HepG2 (cell line): ENCODE data around the gene CD58. TPM values are rescaled to one million over a fixed set of nuclear protein-coding genes. Genes with fewer than 3 reads are reported as not detected.

Experiments
- EED ChIP-seq: sonication (generic); formaldehyde crosslinking; IDR thresholded peaks from 2 replicates; pipeline ENCODE4 v1.5.0; 2020; ENCODE audit warnings: mild to moderate bottlenecking, missing genetic modification reagents
- EP300 ChIP-seq, 3 experiments: sonication (generic) in 1 of 3; formaldehyde crosslinking in 1 of 3; IDR thresholded peaks; 2 replicates each; pipeline versions ENCODE4 v1.5.1 to v1.6.1; 2011 to 2020; ENCODE audit warnings: low read depth in 2 of 3, low read length in 2 of 3, borderline replicate concordance in 1 of 3, improper control_type of control experiment in 1 of 3, mild to moderate bottlenecking in 1 of 3, missing genetic modification reagents in 1 of 3, moderate library complexity in 1 of 3
- KDM5A ChIP-seq: fragments of 200-600 bp; sonication (generic); IDR thresholded peaks from 2 replicates; pipeline ENCODE4 v1.7.0; 2018; ENCODE audit warnings: antibody characterized with exemption, mild to moderate bottlenecking, low read length, borderline replicate concordance
- KLF12 ChIP-seq: sonication (generic); formaldehyde crosslinking; IDR thresholded peaks from 2 replicates; pipeline ENCODE4 v1.4.0; 2020; ENCODE audit warnings: missing genetic modification reagents, borderline replicate concordance
- MBNL3 ChIP-seq: fragments of 250-450 bp; sonication (Bioruptor Pico); conservative IDR thresholded peaks from 2 replicates; pipeline ENCODE4 v1.8.0; 2022; ENCODE audit warnings: mild to moderate bottlenecking, inconsistent platforms
- POLR2A ChIP-seq, 2 experiments: IDR thresholded peaks; 2 replicates each; pipeline ENCODE4 v1.6.1; 2011; ENCODE audit warnings: low read depth in 2 of 2, low read length in 2 of 2, mild to moderate bottlenecking in 1 of 2, moderate library complexity in 1 of 2; ENCODE audit not compliant: insufficient read depth in 1 of 2
- SMAD3 ChIP-seq: sonication (generic); formaldehyde crosslinking; IDR thresholded peaks from 2 replicates; pipeline ENCODE4 v1.4.0; 2020; ENCODE audit warnings: missing genetic modification reagents
- SMYD3 ChIP-seq: sonication (generic); formaldehyde crosslinking; IDR thresholded peaks from 2 replicates; pipeline ENCODE4 v1.8.1; 2023; ENCODE audit warnings: mild to moderate bottlenecking, missing genetic modification reagents
- SNAI1 ChIP-seq: sonication (generic); formaldehyde crosslinking; IDR thresholded peaks from 2 replicates; pipeline ENCODE4 v1.5.0; 2020; ENCODE audit warnings: mild to moderate bottlenecking, missing genetic modification reagents, borderline replicate concordance
- TP53 ChIP-seq: sonication (generic); formaldehyde crosslinking; conservative IDR thresholded peaks from 2 replicates; pipeline ENCODE4 v1.4.0; 2020; ENCODE audit warnings: missing genetic modification reagents
- ZC3H13 ChIP-seq: sonication (generic); formaldehyde crosslinking; IDR thresholded peaks from 2 replicates; pipeline ENCODE4 v1.8.1; 2023; ENCODE audit warnings: mild to moderate bottlenecking, missing genetic modification reagents, moderate library complexity
- ZEB1 ChIP-seq: IDR thresholded peaks from 2 replicates; pipeline ENCODE4 v1.6.1; 2012; ENCODE audit warnings: mild to moderate bottlenecking, low read depth, inconsistent platforms; ENCODE audit not compliant: insufficient replicate concordance
- ZKSCAN5 ChIP-seq: sonication (generic); formaldehyde crosslinking; IDR thresholded peaks from 2 replicates; pipeline ENCODE4 v1.5.1; 2020; ENCODE audit warnings: mild to moderate bottlenecking, missing genetic modification reagents
- ZNF20 ChIP-seq: sonication (generic); formaldehyde crosslinking; IDR thresholded peaks from 2 replicates; pipeline ENCODE4 v1.4.0; 2020; ENCODE audit warnings: mild to moderate bottlenecking, moderate library complexity, missing genetic modification reagents
- ZNF496 ChIP-seq: sonication (generic); formaldehyde crosslinking; IDR thresholded peaks from 2 replicates; pipeline ENCODE4 v1.8.1; 2023; ENCODE audit warnings: mild to moderate bottlenecking, moderate library complexity, missing genetic modification reagents; ENCODE audit not compliant: insufficient replicate concordance
- ZNF703 ChIP-seq: sonication (generic); formaldehyde crosslinking; IDR thresholded peaks from 2 replicates; pipeline ENCODE4 v1.5.1; 2020; ENCODE audit warnings: missing genetic modification reagents, mild to moderate bottlenecking, moderate library complexity, borderline replicate concordance
- polyA plus RNA-seq, 8 experiments: library from polyadenylated mRNA; depleted of rRNA in 3 of 8; stranded (reverse) in 7 of 8; unstranded in 1 of 8; fragments of >200 nt; fragmentation: Illumina TruSeq in 4 of 8; extraction: Trizol in 4 of 8; gene quantifications; 2 replicates each; pipeline versions ENCODE4 v1.2.1 to v1.2.3, GENCODE V29; 2011 to 2016; ENCODE audit warnings: low read depth in 4 of 8, missing spikeins in 1 of 8, mixed read lengths in 1 of 8; ENCODE audit not compliant: insufficient read depth in 1 of 8
- total RNA-seq, 5 experiments: library from RNA; depleted of rRNA; stranded (reverse); fragments of >200 nt; fragmentation: Illumina TruSeq; extraction: Trizol; gene quantifications; 2 replicates each; pipeline ENCODE4 v1.2.3, GENCODE V29; 2016; ENCODE audit warnings: low read depth in 1 of 5
- TF ChIP-seq, protein P1 (sequence below): sonication (generic); formaldehyde crosslinking; IDR thresholded peaks from 2 replicates; pipeline ENCODE4 v1.8.0; 2022; ENCODE audit warnings: mild to moderate bottlenecking, missing genetic modification reagents, moderate library complexity
- TF ChIP-seq, protein P2 (sequence below): sonication (generic); formaldehyde crosslinking; IDR thresholded peaks from 2 replicates; pipeline ENCODE4 v1.9.0; 2021; ENCODE audit warnings: missing genetic modification reagents, borderline replicate concordance
- TF ChIP-seq, protein P3 (sequence below): sonication (generic); formaldehyde crosslinking; IDR thresholded peaks from 2 replicates; pipeline ENCODE4 v1.4.0; 2020; ENCODE audit warnings: missing genetic modification reagents; ENCODE audit errors: not compliant biosample characterization
- TF ChIP-seq, protein P4 (sequence below): fragments of 450-650 bp; IDR thresholded peaks from 2 replicates; pipeline ENCODE4 v1.6.1; 2017; ENCODE audit warnings: mild to moderate bottlenecking

CD58 gene
- total and polyA plus RNA-seq, 2 of the 13 experiments (the other 11 are each of a cell fraction or from before 2014, with no cell fraction given) = 9.4 to 13.5 TPM

DNA sequence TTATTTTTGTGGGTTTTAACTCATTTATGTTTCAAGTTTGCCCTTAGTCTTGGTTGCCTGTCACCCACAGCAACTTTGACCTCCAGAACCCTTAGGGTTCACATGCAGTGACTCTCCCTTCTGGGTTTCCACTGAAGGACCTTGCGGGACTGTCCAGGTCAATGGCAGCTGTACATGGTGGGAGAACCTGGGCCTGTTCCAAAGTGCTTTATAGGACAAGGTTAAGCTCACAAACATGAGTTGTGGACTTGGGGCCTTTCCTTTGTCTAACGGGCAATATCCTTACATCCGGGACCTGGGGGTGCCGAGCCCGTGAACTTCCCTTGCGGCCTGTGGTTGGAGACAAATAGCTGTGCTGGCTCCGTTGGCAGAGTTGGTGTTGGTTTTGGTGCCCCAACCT is 77.8 kb downstream of the CD58 start (continued):
- TF ChIP-seq, protein P1, sequence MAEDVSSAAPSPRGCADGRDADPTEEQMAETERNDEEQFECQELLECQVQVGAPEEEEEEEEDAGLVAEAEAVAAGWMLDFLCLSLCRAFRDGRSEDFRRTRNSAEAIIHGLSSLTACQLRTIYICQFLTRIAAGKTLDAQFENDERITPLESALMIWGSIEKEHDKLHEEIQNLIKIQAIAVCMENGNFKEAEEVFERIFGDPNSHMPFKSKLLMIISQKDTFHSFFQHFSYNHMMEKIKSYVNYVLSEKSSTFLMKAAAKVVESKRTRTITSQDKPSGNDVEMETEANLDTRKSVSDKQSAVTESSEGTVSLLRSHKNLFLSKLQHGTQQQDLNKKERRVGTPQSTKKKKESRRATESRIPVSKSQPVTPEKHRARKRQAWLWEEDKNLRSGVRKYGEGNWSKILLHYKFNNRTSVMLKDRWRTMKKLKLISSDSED (CRISPR knock-in tag) = no peak
- no peak for TF ChIP-seq MBNL3 (CRISPR knock-in tag)
- no peak for TF ChIP-seq ZNF20 (CRISPR knock-in tag)
- TF ChIP-seq POLR2A (IDR thresholded peaks at IDR 0.05; ENCODE audit: insufficient read depth in 1 of 2, low read depth in 2 of 2, low read length in 2 of 2) = no peak
- TF ChIP-seq KLF12 (CRISPR knock-in tag) = no peak
- TF ChIP-seq, protein P2, sequence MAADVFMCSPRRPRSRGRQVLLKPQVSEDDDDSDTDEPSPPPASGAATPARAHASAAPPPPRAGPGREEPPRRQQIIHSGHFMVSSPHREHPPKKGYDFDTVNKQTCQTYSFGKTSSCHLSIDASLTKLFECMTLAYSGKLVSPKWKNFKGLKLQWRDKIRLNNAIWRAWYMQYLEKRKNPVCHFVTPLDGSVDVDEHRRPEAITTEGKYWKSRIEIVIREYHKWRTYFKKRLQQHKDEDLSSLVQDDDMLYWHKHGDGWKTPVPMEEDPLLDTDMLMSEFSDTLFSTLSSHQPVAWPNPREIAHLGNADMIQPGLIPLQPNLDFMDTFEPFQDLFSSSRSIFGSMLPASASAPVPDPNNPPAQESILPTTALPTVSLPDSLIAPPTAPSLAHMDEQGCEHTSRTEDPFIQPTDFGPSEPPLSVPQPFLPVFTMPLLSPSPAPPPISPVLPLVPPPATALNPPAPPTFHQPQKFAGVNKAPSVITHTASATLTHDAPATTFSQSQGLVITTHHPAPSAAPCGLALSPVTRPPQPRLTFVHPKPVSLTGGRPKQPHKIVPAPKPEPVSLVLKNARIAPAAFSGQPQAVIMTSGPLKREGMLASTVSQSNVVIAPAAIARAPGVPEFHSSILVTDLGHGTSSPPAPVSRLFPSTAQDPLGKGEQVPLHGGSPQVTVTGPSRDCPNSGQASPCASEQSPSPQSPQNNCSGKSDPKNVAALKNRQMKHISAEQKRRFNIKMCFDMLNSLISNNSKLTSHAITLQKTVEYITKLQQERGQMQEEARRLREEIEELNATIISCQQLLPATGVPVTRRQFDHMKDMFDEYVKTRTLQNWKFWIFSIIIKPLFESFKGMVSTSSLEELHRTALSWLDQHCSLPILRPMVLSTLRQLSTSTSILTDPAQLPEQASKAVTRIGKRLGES (CRISPR knock-in tag) = no peak
- no peak for TF ChIP-seq SMAD3 (CRISPR knock-in tag)
- TF ChIP-seq ZKSCAN5 (CRISPR knock-in tag) = no peak
- TF ChIP-seq TP53 (CRISPR knock-in tag) = no peak
- TF ChIP-seq ZEB1 = no peak
- no peak for TF ChIP-seq KDM5A
- TF ChIP-seq, protein P3, sequence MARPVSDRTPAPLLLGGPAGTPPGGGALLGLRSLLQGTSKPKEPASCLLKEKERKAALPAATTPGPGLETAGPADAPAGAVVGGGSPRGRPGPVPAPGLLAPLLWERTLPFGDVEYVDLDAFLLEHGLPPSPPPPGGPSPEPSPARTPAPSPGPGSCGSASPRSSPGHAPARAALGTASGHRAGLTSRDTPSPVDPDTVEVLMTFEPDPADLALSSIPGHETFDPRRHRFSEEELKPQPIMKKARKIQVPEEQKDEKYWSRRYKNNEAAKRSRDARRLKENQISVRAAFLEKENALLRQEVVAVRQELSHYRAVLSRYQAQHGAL (CRISPR knock-in tag) = no peak
- TF ChIP-seq EP300 (IDR thresholded peaks at IDR 0.05; ENCODE audit: low read depth in 2 of 2, low read length in 2 of 2) = peak in 1 of 2 experiments; percentile 41; a peak in 1 of 4 replicates
- no peak for TF ChIP-seq EP300 (CRISPR knock-in tag; IDR thresholded peaks at IDR 0.05; ENCODE audit: borderline replicate concordance)
- TF ChIP-seq SMYD3 (CRISPR knock-in tag) = no peak
- TF ChIP-seq SNAI1 (CRISPR knock-in tag) = no peak
- no peak for TF ChIP-seq ZNF703 (CRISPR knock-in tag)
- no peak for TF ChIP-seq ZC3H13
- no peak for TF ChIP-seq ZNF496
- TF ChIP-seq EED (CRISPR knock-in tag) = no peak
- TF ChIP-seq, protein P4, sequence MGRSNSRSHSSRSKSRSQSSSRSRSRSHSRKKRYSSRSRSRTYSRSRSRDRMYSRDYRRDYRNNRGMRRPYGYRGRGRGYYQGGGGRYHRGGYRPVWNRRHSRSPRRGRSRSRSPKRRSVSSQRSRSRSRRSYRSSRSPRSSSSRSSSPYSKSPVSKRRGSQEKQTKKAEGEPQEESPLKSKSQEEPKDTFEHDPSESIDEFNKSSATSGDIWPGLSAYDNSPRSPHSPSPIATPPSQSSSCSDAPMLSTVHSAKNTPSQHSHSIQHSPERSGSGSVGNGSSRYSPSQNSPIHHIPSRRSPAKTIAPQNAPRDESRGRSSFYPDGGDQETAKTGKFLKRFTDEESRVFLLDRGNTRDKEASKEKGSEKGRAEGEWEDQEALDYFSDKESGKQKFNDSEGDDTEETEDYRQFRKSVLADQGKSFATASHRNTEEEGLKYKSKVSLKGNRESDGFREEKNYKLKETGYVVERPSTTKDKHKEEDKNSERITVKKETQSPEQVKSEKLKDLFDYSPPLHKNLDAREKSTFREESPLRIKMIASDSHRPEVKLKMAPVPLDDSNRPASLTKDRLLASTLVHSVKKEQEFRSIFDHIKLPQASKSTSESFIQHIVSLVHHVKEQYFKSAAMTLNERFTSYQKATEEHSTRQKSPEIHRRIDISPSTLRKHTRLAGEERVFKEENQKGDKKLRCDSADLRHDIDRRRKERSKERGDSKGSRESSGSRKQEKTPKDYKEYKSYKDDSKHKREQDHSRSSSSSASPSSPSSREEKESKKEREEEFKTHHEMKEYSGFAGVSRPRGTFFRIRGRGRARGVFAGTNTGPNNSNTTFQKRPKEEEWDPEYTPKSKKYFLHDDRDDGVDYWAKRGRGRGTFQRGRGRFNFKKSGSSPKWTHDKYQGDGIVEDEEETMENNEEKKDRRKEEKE = no peak
